ENCODE data around the gene BYSL. TPM values are rescaled to one million over a fixed set of nuclear protein-coding genes. Genes with fewer than 3 reads are reported as not detected.

Gene BYSL
- total RNA-seq, 1 donor from 2014 or later, result 16.0 TPM

GRCh38 chr6:41964201-41964887, 43.0 kb downstream of the BYSL start:
- no peaks in the 10 kb centered on the region for H3K36me3 ChIP-seq
- H3K4me1 ChIP-seq, result no peaks in the 10 kb centered on the region
- no peaks in the 10 kb centered on the region for H3K9me3 ChIP-seq
- no peaks in the 10 kb centered on the region for H3K27me3 ChIP-seq
- no peak for DNase-seq (ENCODE audit: extremely low spot score in 2 of 2)
- intact Hi-C loops (cut with DNase I), result no loop called here
- H3K27ac ChIP-seq, result no peak overlapping the region
- TF ChIP-seq POLR2A (IDR thresholded peaks at IDR 0.05), result no peak
- no peak for TF ChIP-seq POLR2AphosphoS5 (IDR thresholded peaks at IDR 0.05; ENCODE audit: insufficient read depth in 1 of 2, low read depth in 1 of 2)
- no peak for TF ChIP-seq CTCF (IDR thresholded peaks at IDR 0.05)
- H3K4me3 ChIP-seq, result no peak overlapping the region

GRCh38 chr6:41965429-41966213, 44.3 kb downstream of the BYSL start:
- Histone ChIP-seq H3K9me3 (no peaks in the 10 kb centered on the region), H3K27ac (no peak overlapping the region), H3K36me3 (no peaks in the 10 kb centered on the region), H3K27me3 (no peaks in the 10 kb centered on the region), H3K4me3 (no peak overlapping the region), H3K4me1 (no peaks in the 10 kb centered on the region)
- no peak for DNase-seq (ENCODE audit: extremely low spot score in 2 of 2)
- no peak for TF ChIP-seq POLR2AphosphoS5 (IDR thresholded peaks at IDR 0.05; ENCODE audit: insufficient read depth in 1 of 2, low read depth in 1 of 2)
- no peak for TF ChIP-seq POLR2A (IDR thresholded peaks at IDR 0.05)
- TF ChIP-seq CTCF (IDR thresholded peaks at IDR 0.05), result no peak
- intact Hi-C loops (cut with DNase I), result no loop called here

GRCh38 chr6:41966214-41966920, 45.1 kb downstream of the BYSL start:
- TF ChIP-seq CTCF (IDR thresholded peaks at IDR 0.05) (no peak), POLR2AphosphoS5 (IDR thresholded peaks at IDR 0.05; ENCODE audit: insufficient read depth in 1 of 2, low read depth in 1 of 2) (no peak), POLR2A (IDR thresholded peaks at IDR 0.05) (no peak)
- no peak overlapping the region for H3K4me3 ChIP-seq
- H3K36me3 ChIP-seq, result no peaks in the 10 kb centered on the region
- intact Hi-C loops (cut with DNase I), result no loop called here
- no peak overlapping the region for H3K27ac ChIP-seq
- DNase-seq (ENCODE audit: extremely low spot score in 2 of 2), result no peak
- no peaks in the 10 kb centered on the region for H3K27me3 ChIP-seq
- H3K4me1 ChIP-seq, result no peaks in the 10 kb centered on the region
- no peaks in the 10 kb centered on the region for H3K9me3 ChIP-seq

GRCh38 chr6:41966961-41967311, 45.6 kb downstream of the BYSL start:
- Histone ChIP-seq H3K27ac (no peak overlapping the region), H3K27me3 (no peaks in the 10 kb centered on the region), H3K4me3 (no peak overlapping the region), H3K9me3 (no peaks in the 10 kb centered on the region), H3K36me3 (no peaks in the 10 kb centered on the region), H3K4me1 (no peaks in the 10 kb centered on the region)
- TF ChIP-seq POLR2AphosphoS5 (IDR thresholded peaks at IDR 0.05; ENCODE audit: insufficient read depth in 1 of 2, low read depth in 1 of 2) (no peak), POLR2A (IDR thresholded peaks at IDR 0.05) (no peak), CTCF (IDR thresholded peaks at IDR 0.05) (no peak)
- intact Hi-C loops (cut with DNase I), result no loop called here
- no peak for DNase-seq (ENCODE audit: extremely low spot score in 2 of 2)
